HL-60 (cell line): ENCODE data around the gene EGFR.

ENCODE experiments used
- DNase-seq, 2 experiments: peaks; one replicate each; pipeline ENCODE4 v3.0.0-alpha.2; 2010 to 2020; ENCODE audit warnings: low read depth in 1 of 2, low spot score in 1 of 2
- H3K27ac ChIP-seq: fragments of 250-450 bp; sonication (Bioruptor Pico); replicated peaks from 2 replicates; pipeline ENCODE4 v1.5.1; 2020; ENCODE audit warnings: mild to moderate bottlenecking, moderate library complexity
- H3K27me3 ChIP-seq: fragments of 250-450 bp; sonication (Bioruptor Pico); 2 replicates; pipeline ENCODE4 v1.5.1; 2021; ENCODE audit warnings: mild to moderate bottlenecking, moderate library complexity; ENCODE audit not compliant: insufficient read depth, poor library complexity, severe bottlenecking
- H3K4me3 ChIP-seq: replicated peaks from 2 replicates; pipeline ENCODE4 v1.5.1; 2011; ENCODE audit warnings: mild to moderate bottlenecking, control low read depth, low read length; ENCODE audit not compliant: insufficient read depth
- CTCF ChIP-seq: IDR thresholded peaks from one replicate; pipeline ENCODE4 v1.5.1; 2011; ENCODE audit warnings: low read length, control low read depth, inconsistent platforms; ENCODE audit not compliant: insufficient read depth
- GABPA ChIP-seq: IDR thresholded peaks from 2 replicates; pipeline ENCODE4 v1.6.1; 2012; ENCODE audit warnings: low read depth
- POLR2AphosphoS5 ChIP-seq: IDR thresholded peaks from 2 replicates; pipeline ENCODE4 v1.6.1; 2012; ENCODE audit warnings: low read depth
- SPI1 ChIP-seq: IDR thresholded peaks from 2 replicates; pipeline ENCODE4 v1.6.1; 2012; ENCODE audit warnings: low read depth, mild to moderate bottlenecking, borderline replicate concordance
- TF ChIP-seq, protein P1 (sequence below): IDR thresholded peaks from 2 replicates; pipeline ENCODE4 v1.6.1; 2012; ENCODE audit warnings: low read depth; ENCODE audit not compliant: insufficient replicate concordance

The EGFR gene

GRCh38 chr7:55108401-55108800 is 89.6 kb downstream of the EGFR start:
- Histone ChIP-seq H3K27me3 (no peaks in the 10 kb centered on the region), H3K4me3 (no peak overlapping the region), H3K27ac (no peak overlapping the region)
- DNase-seq = no peak
- no peak for TF ChIP-seq POLR2AphosphoS5

DNA sequence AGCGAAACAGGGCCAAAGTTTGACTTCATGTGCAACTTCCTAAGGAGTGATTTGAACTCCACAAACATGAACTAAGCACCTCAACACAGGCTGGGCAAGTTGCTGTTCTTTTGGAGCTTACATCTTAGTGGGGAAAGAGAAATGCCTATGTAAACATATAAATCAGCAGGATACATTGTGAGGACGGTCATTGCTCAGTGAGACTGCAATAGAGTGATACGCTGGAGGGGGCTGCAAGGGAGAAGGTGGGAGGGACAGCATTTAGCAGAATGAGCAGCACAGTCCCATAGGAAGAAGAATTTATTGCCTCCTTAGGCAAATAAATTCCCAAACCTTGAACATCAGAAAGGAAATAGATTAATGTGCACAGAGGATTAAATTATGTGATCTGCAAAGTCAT is 90.0 kb downstream of the EGFR start:
- Histone ChIP-seq H3K4me3 (no peak overlapping the region), H3K27me3 (no peaks in the 10 kb centered on the region), H3K27ac (no peak overlapping the region)
- TF ChIP-seq CTCF (no peak), SPI1 (no peak), GABPA (no peak), POLR2AphosphoS5 (no peak)
- TF ChIP-seq, protein P1, sequence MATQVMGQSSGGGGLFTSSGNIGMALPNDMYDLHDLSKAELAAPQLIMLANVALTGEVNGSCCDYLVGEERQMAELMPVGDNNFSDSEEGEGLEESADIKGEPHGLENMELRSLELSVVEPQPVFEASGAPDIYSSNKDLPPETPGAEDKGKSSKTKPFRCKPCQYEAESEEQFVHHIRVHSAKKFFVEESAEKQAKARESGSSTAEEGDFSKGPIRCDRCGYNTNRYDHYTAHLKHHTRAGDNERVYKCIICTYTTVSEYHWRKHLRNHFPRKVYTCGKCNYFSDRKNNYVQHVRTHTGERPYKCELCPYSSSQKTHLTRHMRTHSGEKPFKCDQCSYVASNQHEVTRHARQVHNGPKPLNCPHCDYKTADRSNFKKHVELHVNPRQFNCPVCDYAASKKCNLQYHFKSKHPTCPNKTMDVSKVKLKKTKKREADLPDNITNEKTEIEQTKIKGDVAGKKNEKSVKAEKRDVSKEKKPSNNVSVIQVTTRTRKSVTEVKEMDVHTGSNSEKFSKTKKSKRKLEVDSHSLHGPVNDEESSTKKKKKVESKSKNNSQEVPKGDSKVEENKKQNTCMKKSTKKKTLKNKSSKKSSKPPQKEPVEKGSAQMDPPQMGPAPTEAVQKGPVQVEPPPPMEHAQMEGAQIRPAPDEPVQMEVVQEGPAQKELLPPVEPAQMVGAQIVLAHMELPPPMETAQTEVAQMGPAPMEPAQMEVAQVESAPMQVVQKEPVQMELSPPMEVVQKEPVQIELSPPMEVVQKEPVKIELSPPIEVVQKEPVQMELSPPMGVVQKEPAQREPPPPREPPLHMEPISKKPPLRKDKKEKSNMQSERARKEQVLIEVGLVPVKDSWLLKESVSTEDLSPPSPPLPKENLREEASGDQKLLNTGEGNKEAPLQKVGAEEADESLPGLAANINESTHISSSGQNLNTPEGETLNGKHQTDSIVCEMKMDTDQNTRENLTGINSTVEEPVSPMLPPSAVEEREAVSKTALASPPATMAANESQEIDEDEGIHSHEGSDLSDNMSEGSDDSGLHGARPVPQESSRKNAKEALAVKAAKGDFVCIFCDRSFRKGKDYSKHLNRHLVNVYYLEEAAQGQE = no peak
- no peak for DNase-seq

DNA sequence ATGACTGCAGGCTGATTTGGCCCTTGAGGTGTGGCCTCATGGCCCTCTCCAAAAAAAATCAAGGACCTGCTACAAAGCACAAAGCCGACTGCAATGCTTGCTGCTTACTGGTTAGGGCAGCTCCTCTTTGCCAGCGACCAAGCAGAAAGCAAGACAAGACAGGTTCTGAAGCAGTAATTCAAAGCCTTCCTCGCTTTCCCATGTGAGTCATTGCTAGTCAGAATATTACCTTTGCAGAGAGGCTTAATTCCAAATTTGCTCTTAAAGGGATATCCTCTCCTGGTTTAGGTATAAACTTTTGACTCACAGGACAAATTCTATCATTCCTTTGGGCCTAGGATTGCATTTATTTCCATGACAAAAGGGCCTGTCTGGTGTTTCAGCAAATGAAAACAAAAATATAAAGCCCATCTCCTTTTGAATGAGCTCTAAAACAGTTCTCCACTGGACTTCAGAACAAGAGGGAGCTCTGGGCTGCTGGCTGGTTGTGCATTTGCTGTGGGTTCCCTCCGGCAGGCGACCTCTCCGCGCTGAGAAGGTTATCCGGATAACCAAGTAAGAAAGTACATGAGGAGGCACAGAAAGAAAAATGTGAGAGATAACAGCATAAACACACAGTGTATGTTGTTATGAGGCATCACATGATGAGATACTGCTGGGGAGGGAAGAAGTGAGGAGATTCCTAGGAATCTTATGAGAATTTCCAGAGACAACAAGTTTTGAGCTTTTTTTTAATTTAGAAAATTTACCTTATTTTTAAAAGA is 90.8 kb downstream of the EGFR start:
- no peak for DNase-seq
- no peak for TF ChIP-seq SPI1
- no peak for TF ChIP-seq POLR2AphosphoS5
- TF ChIP-seq, protein P1 = no peak
- TF ChIP-seq GABPA = no peak
- TF ChIP-seq CTCF = no peak
- H3K27me3 ChIP-seq = no peaks in the 10 kb centered on the region
- H3K4me3 ChIP-seq = no peak overlapping the region
- no peak overlapping the region for H3K27ac ChIP-seq

- DNase-seq = no peak
- H3K27ac ChIP-seq = no peak overlapping the region
- TF ChIP-seq GABPA = no peak
- TF ChIP-seq, protein P1 = no peak
- TF ChIP-seq SPI1 = no peak
- TF ChIP-seq POLR2AphosphoS5 = no peak
- TF ChIP-seq CTCF = no peak
- H3K4me3 ChIP-seq = no peak overlapping the region
- no peaks in the 10 kb centered on the region for H3K27me3 ChIP-seq
Observed at GRCh38 chr7:55110282-55110992, 91.6 kb downstream of the EGFR start.
